ENCODE results near the gene ZNF91. TPM values are rescaled to one million over a fixed set of nuclear protein-coding genes. Genes with fewer than 3 reads are reported as not detected.

The ZNF91 gene
- total RNA-seq, 4 donors from 2014 or later = 39.4 to 119 (median 76.6) TPM

- Histone ChIP-seq H3K36me3 (no peaks in the 10 kb centered on the region), H3K4me3 (no peak overlapping the region), H3K27ac (no peak overlapping the region), H3K27me3 (no peaks in the 10 kb centered on the region), H3K4me1 (no peaks in the 10 kb centered on the region), H3K9me3 (no peaks in the 10 kb centered on the region)
- intact Hi-C loops (cut with DNase I; ENCODE audit: low total_unique reads) = no loop called here
- no peak for TF ChIP-seq POLR2A (IDR thresholded peaks at IDR 0.05)
- TF ChIP-seq CTCF (IDR thresholded peaks at IDR 0.05) = no peak
- DNase-seq = no peak
Observed at GRCh38 chr19:23410155-23410554, 14.9 kb upstream of the ZNF91 start.

GRCh38 chr19:23409392-23410048 lies 14.2 kb upstream of the ZNF91 start:
- H3K27me3 ChIP-seq = no peaks in the 10 kb centered on the region
- no peaks in the 10 kb centered on the region for H3K4me1 ChIP-seq
- intact Hi-C loops (cut with DNase I; ENCODE audit: low total_unique reads) = no loop called here
- no peak for TF ChIP-seq POLR2A (IDR thresholded peaks at IDR 0.05)
- no peak for TF ChIP-seq CTCF (IDR thresholded peaks at IDR 0.05)
- no peak overlapping the region for H3K27ac ChIP-seq
- DNase-seq = no peak
- no peaks in the 10 kb centered on the region for H3K36me3 ChIP-seq
- H3K4me3 ChIP-seq = no peak overlapping the region
- H3K9me3 ChIP-seq = no peaks in the 10 kb centered on the region

- Histone ChIP-seq H3K4me3 (no peak overlapping the region), H3K4me1 (no peaks in the 10 kb centered on the region), H3K9me3 (no peaks in the 10 kb centered on the region), H3K27ac (no peak overlapping the region), H3K27me3 (no peaks in the 10 kb centered on the region), H3K36me3 (no peaks in the 10 kb centered on the region)
- DNase-seq = no peak
- TF ChIP-seq POLR2A (IDR thresholded peaks at IDR 0.05) = no peak
- no peak for TF ChIP-seq CTCF (IDR thresholded peaks at IDR 0.05)
- intact Hi-C loops (cut with DNase I; ENCODE audit: low total_unique reads) = no loop called here
Observed at GRCh38 chr19:23407616-23408133, 12.4 kb upstream of the ZNF91 start.

- H3K27ac ChIP-seq = no peak overlapping the region
- H3K9me3 ChIP-seq = no peaks in the 10 kb centered on the region
- H3K36me3 ChIP-seq = no peaks in the 10 kb centered on the region
- DNase-seq = no peak
- TF ChIP-seq CTCF (IDR thresholded peaks at IDR 0.05) (no peak), POLR2A (IDR thresholded peaks at IDR 0.05) (no peak)
- intact Hi-C loops (cut with DNase I; ENCODE audit: low total_unique reads) = no loop called here
- no peaks in the 10 kb centered on the region for H3K27me3 ChIP-seq
- H3K4me1 ChIP-seq = no peaks in the 10 kb centered on the region
- H3K4me3 ChIP-seq = no peak overlapping the region
Observed at GRCh38 chr19:23406721-23407120, 11.4 kb upstream of the ZNF91 start.

GRCh38 chr19:23406091-23406490 lies 10.8 kb upstream of the ZNF91 start:
- H3K27ac ChIP-seq = no peak overlapping the region
- H3K36me3 ChIP-seq = no peaks in the 10 kb centered on the region
- TF ChIP-seq POLR2A (IDR thresholded peaks at IDR 0.05) (no peak), CTCF (IDR thresholded peaks at IDR 0.05) (no peak)
- no peak overlapping the region for H3K4me3 ChIP-seq
- no peaks in the 10 kb centered on the region for H3K27me3 ChIP-seq
- no peaks in the 10 kb centered on the region for H3K9me3 ChIP-seq
- intact Hi-C loops (cut with DNase I; ENCODE audit: low total_unique reads) = no loop called here
- DNase-seq = no peak
- H3K4me1 ChIP-seq = no peaks in the 10 kb centered on the region

Measured in uterus (tissue), 4 donors.